Measurements from ENCODE around the gene TAS1R3. TPM values are rescaled to one million over a fixed set of nuclear protein-coding genes. Genes with fewer than 3 reads are reported as not detected.
A peak's percentile ranks its signal among the peaks of the same experiment; 100 is the strongest.

Gene TAS1R3
- total RNA-seq, 1 donor from 2014 or later: 0.42 TPM

- DNase-seq (ENCODE audit: low spot score): no peak
Observed at GRCh38 chr1:1324084-1324523, 7.0 kb upstream of the TAS1R3 start.

DNA sequence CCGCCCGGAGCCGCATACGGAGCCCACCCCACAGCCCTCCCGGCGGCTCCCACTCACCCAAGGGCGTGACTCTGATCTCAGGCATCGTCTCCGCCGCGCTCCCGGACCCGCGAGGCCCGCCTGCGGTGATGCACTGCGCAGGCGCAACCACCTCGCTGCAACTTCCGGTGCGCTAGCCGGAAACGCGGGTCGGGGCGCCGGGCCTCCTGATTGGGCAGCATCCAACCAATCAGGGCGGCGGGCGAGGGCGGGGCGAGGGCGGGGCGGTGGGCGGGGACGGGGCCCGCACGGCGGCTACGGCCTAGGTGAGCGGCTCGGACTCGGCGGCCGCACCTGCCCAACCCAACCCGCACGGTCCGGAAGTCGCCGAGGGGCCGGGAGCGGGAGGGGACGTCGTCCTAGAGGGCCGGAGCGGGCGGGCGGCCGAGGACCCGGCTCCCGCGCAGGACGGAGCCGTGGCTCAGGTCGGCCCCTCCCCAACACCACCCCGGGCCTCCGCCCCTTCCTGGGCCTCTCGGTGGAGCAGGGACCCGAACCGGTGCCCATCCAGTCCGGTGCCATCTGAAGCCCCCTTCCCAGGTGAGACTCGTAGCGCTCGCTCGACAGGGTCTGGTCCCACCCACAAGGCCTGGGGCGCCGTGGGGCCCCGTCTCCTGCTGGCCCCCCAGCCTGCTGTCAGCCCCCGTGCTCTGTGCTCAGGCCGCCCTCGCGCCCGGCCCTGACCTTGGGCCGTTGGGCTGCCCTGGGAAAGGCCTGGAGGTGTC is 6.4 kb upstream of the TAS1R3 start, which contains the start of the genes CPTP and INTS11:
Gene CPTP, plus strand, starts transcription at position 279 of the 764 bp plus-strand sequence. CDS start 2,109 bp downstream, outside the sequence.
Gene INTS11, minus strand, starts transcription at position 137 of the 764 bp plus-strand sequence. Its CDS starts 52 bp downstream, at position 85.
- DNase-seq (ENCODE audit: low spot score): peak; percentile 96

GRCh38 chr1:1325288-1326074 is 5.6 kb upstream of the TAS1R3 start:
- DNase-seq (ENCODE audit: low spot score): no peak

- no peak for DNase-seq (ENCODE audit: low spot score)
Observed at GRCh38 chr1:1326075-1326605, 4.9 kb upstream of the TAS1R3 start.

- DNase-seq (ENCODE audit: low spot score): no peak
Observed at GRCh38 chr1:1327291-1327690, 3.8 kb upstream of the TAS1R3 start.

DNA sequence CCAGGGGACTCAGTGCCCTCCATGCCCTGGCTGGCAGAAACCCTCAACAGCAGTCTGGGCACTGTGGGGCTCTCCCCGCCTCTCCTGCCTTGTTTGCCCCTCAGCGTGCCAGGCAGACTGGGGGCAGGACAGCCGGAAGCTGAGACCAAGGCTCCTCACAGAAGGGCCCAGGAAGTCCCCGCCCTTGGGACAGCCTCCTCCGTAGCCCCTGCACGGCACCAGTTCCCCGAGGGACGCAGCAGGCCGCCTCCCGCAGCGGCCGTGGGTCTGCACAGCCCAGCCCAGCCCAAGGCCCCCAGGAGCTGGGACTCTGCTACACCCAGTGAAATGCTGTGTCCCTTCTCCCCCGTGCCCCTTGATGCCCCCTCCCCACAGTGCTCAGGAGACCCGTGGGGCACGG is 2.8 kb upstream of the TAS1R3 start:
- no peak for DNase-seq (ENCODE audit: low spot score)

- DNase-seq (ENCODE audit: low spot score): no peak
Observed at GRCh38 chr1:1329304-1330210, 1.5 kb upstream of the TAS1R3 start.

- no peak for DNase-seq (ENCODE audit: low spot score)
Observed at GRCh38 chr1:1330366-1331067, 563 bp upstream of the TAS1R3 start.

DNA sequence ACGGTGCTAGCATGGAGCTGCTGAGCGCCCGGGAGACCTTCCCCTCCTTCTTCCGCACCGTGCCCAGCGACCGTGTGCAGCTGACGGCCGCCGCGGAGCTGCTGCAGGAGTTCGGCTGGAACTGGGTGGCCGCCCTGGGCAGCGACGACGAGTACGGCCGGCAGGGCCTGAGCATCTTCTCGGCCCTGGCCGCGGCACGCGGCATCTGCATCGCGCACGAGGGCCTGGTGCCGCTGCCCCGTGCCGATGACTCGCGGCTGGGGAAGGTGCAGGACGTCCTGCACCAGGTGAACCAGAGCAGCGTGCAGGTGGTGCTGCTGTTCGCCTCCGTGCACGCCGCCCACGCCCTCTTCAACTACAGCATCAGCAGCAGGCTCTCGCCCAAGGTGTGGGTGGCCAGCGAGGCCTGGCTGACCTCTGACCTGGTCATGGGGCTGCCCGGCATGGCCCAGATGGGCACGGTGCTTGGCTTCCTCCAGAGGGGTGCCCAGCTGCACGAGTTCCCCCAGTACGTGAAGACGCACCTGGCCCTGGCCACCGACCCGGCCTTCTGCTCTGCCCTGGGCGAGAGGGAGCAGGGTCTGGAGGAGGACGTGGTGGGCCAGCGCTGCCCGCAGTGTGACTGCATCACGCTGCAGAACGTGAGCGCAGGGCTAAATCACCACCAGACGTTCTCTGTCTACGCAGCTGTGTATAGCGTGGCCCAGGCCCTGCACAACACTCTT is 1.1 kb downstream of the TAS1R3 start:
- no peak for DNase-seq (ENCODE audit: low spot score)

DNA sequence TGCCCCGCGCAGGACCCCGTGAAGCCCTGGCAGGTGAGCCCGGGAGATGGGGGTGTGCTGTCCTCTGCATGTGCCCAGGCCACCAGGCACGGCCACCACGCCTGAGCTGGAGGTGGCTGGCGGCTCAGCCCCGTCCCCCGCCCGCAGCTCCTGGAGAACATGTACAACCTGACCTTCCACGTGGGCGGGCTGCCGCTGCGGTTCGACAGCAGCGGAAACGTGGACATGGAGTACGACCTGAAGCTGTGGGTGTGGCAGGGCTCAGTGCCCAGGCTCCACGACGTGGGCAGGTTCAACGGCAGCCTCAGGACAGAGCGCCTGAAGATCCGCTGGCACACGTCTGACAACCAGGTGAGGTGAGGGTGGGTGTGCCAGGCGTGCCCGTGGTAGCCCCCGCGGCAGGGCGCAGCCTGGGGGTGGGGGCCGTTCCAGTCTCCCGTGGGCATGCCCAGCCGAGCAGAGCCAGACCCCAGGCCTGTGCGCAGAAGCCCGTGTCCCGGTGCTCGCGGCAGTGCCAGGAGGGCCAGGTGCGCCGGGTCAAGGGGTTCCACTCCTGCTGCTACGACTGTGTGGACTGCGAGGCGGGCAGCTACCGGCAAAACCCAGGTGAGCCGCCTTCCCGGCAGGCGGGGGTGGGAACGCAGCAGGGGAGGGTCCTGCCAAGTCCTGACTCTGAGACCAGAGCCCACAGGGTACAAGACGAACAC is 1.8 kb downstream of the TAS1R3 start:
- DNase-seq (ENCODE audit: low spot score): no peak

DNA sequence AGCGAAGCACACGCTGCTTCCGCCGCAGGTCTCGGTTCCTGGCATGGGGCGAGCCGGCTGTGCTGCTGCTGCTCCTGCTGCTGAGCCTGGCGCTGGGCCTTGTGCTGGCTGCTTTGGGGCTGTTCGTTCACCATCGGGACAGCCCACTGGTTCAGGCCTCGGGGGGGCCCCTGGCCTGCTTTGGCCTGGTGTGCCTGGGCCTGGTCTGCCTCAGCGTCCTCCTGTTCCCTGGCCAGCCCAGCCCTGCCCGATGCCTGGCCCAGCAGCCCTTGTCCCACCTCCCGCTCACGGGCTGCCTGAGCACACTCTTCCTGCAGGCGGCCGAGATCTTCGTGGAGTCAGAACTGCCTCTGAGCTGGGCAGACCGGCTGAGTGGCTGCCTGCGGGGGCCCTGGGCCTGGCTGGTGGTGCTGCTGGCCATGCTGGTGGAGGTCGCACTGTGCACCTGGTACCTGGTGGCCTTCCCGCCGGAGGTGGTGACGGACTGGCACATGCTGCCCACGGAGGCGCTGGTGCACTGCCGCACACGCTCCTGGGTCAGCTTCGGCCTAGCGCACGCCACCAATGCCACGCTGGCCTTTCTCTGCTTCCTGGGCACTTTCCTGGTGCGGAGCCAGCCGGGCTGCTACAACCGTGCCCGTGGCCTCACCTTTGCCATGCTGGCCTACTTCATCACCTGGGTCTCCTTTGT is 2.6 kb downstream of the TAS1R3 start:
- DNase-seq (ENCODE audit: low spot score): no peak

DNA sequence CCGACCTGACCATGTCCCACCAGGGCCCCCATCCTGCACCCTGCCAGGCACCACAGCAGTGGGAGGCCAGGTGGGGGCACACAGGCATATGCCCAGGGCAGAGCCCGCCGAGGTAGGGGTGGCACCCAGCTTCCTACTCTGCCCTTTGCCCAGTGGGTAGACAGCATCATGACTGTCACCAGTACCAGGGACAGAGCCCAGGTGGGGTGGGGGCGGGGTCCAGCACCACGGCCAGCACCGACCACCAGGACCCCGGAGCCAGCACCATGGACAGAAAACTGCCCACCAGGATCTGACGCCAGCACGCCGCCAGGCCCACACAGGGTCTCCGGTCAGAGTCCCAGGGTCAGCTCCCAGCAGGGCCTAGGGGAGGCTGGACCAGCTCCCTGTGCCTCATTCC is 3.8 kb downstream of the TAS1R3 start:
- DNase-seq (ENCODE audit: low spot score): no peak

DNA sequence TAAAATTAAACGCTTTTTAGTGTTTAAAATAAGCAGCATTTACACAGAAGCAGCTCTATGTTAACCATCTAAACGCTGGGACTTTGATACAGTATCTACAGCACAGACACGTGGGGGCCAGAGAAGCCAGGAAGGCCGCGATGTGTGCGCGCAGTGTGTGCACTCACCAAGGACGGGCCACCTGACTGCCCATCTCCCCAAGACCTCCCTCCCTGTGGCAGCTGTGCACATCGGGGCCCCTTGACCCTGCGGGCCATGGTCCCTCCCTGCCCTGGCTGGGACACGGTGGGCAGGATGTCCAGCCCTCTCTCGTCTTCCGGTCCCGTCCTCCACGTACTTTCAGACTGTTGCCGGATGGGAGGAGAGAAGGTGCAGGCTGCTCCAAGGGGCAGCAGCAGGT is 4.2 kb downstream of the TAS1R3 start:
- DNase-seq (ENCODE audit: low spot score): no peak

DNA sequence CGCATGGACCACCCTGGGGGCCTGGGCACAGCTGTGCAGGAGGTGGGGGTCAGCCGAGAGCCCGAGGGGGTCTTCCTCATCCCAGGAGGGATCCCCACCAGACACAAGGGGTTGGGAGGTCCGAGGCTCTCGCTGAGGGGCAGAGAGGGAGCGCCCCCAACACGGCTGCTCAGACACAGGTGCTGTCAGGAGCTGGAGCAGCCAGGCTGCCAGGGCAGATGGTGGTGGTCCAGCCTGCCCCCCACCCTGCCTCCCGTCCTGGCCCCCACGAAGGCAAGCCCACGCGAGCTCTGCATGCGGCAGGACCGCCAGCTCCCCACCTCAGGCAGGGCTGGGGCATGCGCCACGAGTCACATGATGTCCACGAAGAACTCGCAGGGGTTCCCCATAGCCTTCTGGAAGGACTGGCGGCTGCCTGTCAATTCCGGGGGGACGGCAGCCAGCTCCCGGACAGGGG is 4.7 kb downstream of the TAS1R3 start:
- no peak for DNase-seq (ENCODE audit: low spot score)

DNA sequence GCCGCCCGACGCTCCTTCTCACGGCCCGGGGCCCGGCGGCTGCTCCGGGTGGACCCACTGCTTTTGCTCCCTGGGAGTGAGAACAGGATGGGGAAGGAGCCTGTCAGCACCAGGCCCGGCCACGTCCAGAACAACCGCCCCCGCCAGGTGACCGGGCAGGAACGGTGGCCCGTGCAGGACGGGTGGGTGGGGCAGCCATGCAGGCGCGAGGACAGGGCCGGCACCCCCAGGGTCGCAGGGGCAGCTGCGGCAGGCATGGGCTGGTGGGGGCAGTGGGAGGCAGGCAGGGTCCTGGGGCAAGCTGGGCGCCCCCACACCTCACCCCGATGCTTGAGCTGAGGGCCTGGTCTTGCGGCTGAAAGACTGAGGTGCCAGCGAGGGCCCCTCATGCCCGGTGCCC is 5.4 kb downstream of the TAS1R3 start:
- no peak for DNase-seq (ENCODE audit: low spot score)

- DNase-seq (ENCODE audit: low spot score): no peak
Observed at GRCh38 chr1:1336931-1337792, 6.1 kb downstream of the TAS1R3 start.

GRCh38 chr1:1337793-1338147 is 6.7 kb downstream of the TAS1R3 start:
- DNase-seq (ENCODE audit: low spot score): no peak

GRCh38 chr1:1338278-1338677 is 7.2 kb downstream of the TAS1R3 start:
- DNase-seq (ENCODE audit: low spot score): no peak
